Stimulated activated CD8-positive, alpha-beta memory T cell treated with anti-CD3 and anti-CD28 coated beads, Interleukin-2, amount 100 ng/mL, for 48 hours (primary cell): Measurements from ENCODE around the gene NME3.
"Not testable (repeated sequence)": the region's sequence is repeated elsewhere in the genome, so short reads cannot be mapped to it uniquely, and the experiment has no call there.

Source experiments
- DNase-seq, 2 donors: peaks; one replicate each; pipeline ENCODE4 v3.0.0-alpha.2; 2020; ENCODE audit warnings: low read depth in 2 of 2

NME3 gene

DNA sequence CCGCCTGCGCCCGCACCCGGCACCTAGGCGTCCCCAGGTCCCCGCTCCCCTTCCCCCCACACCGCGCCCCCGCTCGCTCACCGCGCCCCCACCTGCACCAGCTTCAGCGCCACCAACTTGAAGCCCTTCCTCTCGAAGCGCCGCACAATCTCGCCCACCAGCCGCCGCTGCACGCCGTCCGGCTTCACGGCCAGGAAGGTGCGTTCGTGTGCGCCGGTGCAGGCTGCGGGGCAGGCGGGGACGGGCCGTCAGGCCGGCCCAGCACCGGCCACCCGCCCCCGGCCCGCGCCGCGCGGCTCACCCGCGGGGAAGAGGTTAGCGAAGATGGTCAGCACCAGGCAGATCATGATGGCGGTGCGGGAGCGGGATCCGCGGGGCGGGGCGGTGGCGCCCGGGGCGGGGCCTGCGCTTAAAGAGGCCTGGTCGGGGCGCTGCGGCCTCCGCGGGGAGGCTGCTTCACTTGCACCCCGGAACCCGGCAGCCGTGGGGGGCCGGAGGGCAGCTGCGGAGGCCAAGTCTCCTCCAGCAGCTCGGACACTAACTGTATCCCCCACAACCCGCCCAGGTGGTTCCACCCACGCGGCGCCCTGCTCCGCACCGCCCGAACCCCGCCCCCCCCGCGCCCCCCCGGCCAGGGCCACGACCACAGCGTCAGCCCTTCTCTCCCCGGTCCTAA is at the start of gene NME3:
Gene NME3 (minus strand): TSS at position 356 of the 676 bp plus-strand sequence. CDS start 9 bp downstream, at position 347.
- DNase-seq: peak; percentile 63 to 77

- no peak for DNase-seq
These were observed 49.6 kb upstream of the NME3 start for GRCh38 chr16:1820946-1821290.

DNA sequence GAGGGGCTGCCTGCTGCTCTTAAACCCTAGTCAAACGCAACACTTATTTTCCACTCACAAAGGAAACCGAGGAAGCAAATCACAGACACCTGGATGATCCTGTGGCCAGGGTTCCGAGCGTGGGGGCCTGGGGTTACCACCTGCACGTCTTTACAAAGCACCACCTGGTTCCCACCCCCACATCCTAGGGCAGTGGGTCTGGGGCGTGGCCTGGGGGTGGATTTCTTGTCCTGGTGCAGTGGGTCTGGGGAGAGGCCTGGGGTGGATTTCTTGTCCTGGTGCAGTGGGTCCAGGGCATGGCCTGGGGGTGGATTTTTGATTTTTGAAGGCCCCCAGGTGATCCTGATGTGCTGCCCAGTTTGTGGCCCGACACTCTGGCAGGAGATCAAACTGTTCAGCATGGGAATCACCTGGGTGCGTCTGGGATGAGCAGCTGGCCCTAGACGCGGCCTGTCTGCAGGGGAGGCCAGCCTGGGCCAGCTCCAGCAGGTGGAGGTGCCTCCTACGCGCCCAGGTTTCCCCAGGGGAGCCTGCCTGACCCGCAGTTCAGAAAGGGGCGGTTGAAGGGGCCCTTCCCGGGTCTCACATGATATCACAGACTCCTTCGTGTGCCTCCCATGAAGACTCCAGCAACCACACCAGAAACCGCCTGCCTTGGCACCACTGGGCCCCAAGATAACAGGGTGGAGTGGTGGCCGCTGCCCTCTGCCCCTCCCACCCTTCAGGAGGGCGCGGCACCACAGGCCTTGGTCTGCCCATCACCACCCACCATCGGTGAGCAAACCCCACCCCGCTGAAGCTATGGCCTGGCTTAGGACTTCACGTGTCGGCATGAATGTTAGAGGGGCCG is 49.0 kb upstream of the NME3 start:
- DNase-seq: no peak

DNA sequence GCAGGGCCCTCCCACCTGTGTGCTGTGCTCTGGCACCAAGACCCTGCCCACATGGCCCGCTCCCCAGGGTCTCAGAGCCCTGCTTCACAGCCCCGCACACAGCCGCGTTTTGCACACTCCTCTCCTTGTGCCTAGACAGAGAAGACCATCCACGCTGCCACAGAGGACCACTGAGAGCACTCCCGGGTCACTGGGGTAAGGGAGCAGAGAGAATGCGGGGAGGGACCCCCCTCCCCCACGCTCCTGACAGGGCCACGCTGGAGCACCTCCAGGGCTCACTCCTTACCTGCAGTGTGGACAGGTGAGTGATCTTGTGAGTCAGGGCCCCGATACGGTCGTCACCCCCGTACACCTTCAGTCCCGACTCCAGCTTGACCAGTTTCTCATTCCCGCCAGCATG is 48.3 kb upstream of the NME3 start:
- DNase-seq: no peak

- no peak for DNase-seq
These were observed 47.7 kb upstream of the NME3 start for GRCh38 chr16:1818873-1819525.

DNA sequence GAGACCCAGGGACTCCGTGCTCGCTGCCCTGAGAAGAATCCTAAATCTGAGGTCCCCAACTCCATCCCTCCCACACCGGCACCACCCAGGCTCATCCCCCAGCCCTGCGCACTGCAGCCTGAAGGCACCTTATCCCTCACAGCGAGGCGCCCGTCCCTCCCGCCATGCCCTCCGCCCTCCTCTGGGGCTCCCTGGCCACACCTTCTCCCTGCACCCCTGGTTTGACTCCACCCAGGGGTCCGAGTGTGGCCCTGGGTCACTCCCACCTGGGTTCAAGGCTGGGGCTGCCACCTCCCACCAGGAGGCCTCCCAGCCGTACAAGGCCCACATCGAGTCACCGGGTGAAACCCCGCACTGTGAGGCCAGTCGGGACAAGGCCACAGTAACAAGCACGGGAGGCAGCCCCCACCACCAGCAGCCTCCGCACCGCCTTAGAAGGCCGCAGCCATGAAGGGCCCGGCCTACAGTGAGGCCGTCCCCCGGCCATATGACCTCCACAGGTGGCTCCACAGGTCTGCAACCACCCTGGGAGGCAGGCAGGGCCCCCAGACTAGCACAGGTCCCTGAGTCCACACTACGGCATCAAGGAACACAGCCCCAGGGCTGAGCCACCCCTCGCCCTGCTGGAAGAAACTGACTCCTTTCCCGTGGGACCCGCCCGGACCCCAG is 47.0 kb upstream of the NME3 start:
- DNase-seq: no peak

- DNase-seq: no peak
These were observed 46.4 kb upstream of the NME3 start for GRCh38 chr16:1817716-1818115.

DNA sequence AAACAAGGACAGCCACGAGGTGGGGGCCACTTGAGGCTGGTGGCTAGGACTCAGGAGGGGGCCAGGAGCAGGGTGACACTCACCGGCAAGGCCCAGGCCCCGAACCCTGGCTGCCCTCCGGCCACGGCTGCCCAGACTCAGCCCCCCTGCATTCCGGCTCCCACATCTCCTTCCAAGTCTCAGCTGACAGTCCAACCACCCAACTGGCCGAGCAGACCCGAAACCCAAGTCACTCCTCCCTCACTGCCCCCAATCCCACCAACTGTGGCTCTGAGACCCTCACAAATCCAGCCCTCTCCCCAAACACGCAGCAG is 45.9 kb upstream of the NME3 start:
- no peak for DNase-seq

DNA sequence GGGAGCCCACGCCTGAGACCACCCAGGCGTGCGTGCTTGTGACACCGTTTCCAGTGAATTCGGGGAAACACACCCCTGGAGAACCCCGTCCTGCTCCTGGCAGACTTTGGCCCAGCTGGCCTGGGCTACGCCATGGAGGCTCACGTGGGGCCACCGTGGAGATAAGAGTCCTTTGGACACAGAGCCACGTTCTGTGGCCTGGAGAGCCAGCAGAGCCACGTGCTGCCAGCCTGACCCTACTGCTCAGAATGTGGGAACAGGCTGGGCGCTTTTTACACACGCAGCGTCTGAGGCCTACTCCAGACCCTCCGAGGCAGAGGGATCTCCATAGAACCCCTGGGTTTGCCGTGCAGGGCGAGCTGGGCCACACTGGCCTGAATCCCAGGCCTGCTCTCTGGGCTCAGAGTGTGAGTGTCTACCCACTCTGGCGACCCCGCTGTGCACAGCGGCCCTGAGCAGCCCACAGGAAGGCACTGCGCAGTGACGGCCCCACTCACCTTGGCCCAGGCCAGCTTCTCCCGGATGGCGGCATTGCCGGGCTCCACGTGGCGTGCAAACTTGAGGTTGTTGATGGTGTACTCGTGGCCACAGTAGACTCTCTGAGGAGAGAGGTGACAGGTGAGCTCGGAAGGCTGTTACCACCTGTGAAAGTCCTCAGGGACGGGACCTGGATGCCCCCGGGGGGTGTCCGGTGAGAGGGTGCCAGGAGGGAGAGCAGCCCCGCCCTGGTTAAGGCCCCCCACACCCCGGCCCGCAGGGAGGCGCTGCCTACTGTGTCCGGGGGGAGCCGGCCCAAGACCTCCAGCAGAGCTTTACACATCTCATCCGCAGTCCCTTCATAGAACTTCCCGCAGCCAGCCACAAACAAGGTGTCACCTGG is 45.3 kb upstream of the NME3 start:
- no peak for DNase-seq

DNA sequence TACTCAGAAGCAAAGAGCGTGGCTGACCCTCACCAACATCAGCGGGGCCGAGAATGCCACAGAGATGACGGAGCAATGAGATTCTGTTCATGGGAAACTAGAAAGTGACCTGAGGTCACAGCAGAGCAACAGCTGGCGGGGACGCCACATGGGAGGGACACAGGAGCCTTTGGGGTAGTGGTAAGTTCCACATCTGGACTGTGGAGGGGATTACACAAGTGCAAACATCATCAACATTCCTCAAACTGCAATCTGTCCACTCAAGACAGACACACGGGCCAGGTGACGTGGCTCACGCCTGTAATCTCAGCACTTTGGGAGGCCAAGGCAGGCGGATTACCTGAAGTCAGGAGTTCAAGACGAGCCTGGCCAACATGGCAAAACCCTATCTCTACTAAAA is 44.1 kb upstream of the NME3 start:
- no peak for DNase-seq

- DNase-seq: peak; percentile 21 to 41
These were observed 41.4 kb upstream of the NME3 start for GRCh38 chr16:1812732-1813163.

- DNase-seq: no peak
These were observed 39.2 kb upstream of the NME3 start for GRCh38 chr16:1810536-1810935.

DNA sequence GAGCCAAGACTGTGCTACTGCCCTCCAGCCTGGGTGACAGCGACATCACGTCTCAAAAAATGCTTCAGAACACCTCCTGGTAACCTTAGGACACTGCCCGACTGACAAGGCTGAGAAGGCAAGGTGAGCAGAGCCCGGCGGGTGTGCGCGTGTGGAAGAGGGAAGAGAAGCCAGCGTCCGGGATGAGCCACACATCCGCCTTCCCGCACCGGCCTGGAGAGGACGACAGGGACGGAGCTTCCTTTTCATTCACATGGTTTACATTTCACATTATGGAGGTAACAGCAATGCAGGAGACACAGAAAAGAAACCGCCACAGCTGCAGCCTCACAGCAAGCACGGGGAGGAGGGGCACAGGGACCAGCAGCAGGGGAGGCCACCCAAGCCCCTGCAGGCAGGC is 38.8 kb upstream of the NME3 start:
- DNase-seq: no peak

DNA sequence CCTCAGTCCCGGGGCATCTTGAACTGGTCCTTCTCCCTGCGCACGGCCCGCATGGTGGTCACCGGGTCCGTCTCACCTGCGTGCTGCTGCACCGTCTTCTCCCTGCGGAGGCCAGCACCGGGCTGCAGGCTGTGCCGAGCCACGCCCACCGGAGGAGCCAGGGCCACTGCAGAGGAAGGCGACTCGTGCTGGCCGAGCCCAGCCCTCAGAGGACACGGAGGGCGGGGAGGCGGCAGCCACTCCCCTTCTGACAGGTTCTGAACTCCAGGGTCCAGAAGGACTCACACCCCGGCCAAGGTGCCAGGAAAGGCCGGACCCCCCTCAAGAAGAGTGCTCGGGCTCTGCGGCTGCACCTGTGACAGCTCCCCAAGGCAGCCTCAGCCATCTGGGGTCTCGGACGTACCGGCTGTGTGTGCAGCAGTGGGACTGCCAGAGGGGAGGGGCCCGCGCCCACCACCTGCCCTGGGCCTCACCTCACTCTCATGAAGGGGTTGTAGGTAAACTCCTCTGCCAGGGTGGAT is 38.0 kb upstream of the NME3 start:
- DNase-seq: no peak

DNA sequence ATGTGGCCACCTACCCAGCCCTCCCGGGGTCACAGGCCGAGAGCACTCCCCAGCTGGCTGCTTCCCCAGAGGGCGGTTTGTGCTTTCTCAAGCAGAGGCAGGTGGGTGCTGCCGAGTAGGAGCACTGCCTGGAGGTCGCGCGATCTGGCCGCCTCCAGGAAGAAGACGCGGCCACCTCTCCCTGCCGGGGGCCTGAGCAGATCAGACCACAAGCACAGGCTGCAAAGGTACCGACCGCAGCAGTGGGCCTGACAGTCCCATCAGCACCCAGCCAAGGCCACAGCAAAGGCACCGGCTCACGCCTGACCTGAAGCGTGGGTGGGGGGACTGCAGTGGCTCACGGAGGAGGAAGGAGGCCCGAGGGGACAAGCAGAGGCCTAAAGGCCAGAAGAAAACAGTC is 37.3 kb upstream of the NME3 start:
- DNase-seq: no peak

DNA sequence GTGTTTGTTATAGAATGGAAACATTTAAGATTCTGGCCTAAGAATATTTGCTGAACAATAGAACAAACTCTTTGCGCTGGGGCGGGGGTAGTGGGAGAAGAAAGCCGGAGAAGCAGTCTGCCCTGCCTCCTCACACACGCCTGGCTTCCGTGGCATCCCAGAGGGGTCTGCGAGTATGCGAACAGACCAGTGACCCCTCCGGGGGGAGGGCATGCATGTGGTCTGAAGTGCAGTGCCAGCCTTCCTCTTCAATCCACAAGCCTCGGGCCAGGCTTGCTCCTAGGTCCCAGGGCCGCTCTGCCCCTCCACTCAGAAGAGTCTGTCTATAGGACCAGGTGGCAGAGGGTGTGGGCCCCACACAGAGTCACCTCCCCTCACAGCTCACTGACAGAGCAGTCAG is 36.3 kb upstream of the NME3 start:
- DNase-seq: no peak

GRCh38 chr16:1800701-1801100 is 29.4 kb upstream of the NME3 start:
- DNase-seq: no peak

- not testable (repeated sequence) for DNase-seq
These were observed 27.9 kb upstream of the NME3 start for GRCh38 chr16:1799263-1799662.

DNA sequence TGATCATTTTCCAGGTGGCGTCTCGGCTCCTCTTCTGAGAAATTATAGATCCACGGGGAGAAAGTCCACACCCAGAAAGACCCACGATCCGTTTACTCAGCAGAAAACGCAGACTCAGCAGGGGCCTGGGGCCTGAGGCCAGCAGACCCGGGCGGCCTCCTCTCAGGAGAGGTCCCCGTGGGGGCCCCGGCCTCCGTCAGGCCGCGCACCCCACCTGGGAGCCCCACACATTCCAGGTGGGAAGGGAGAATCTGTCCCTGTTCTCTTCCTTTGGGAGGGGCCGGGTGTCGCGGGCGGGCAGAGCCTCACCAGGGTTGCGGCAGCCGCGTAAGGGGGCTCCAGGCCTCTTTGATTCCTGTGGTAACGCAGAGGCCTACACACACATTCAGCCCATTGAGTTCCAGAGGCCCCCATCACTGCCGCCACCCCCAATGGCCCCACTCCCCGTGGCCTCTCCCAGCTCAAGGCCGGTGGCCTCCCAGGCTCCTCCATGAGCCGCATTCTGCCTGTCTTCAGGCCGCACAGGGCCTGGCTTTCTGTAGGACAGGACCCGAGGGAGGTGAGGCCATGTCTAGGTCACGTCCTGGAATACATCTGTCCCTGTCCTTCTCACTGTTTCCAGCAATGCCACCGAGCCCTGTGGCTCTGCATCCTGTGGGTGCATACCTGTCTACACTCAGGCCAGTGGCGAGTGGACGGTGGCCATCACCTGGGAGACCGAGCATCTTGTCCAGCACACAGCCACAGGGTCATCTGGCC is 23.7 kb upstream of the NME3 start:
- no peak for DNase-seq

DNA sequence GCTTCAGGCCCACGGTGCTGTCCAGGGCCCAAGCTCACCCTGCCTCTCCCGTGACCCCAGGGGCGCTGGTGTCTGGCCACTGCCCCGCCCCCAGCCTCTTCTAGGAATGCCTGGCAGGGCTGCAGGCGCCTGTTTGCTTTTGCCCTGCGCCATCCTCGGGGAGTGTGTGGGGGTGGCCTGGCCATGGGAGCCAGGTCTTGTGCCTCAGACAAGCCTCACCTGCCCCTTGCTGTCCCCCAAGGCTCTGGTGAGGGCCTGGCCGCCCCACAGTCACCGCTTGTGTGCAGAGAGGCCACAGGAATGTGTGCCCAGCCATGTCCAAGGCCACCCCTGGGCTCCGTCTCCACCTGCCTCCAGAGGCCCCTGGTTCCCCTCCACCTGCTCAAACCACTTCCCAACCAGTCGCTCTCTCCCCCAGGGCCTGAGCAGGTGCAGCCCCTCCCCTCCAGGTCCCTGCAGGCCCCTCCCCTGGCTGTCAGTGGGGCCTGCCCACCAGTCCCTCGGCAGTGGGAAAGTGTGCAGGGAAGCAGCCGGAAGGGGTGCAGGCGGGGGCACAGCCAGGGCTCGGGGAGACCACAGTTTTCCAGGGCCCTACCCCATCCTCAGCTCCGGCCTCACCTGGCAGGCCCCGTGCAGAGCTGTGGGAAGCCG is 23.0 kb upstream of the NME3 start:
- DNase-seq: no peak
